ENCODE measurements around the gene EFHD2.

DNA sequence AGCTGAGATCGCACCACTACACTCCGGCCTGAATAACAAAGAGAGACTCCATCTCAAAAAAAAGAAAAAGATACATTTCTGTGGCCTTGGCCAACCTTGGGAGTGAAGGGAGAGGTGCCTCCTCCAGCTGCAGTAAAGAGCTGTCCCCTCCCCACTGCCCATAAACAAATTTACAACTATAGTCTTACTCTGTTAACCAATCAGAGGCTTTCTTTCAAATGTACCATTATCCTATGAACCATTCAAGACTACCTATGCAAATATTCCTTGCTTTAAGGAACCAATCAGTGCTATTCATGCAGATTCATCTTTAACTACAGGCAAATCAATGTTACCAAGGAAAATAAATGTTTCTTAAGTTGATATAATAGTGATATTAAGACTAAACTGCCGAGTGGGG, 67.2 kb downstream of the EFHD2 start:
- no peak for TF ChIP-seq EZH2 (IDR thresholded peaks at IDR 0.05; ENCODE audit: low read length, unreplicated experiment)
- TF ChIP-seq, protein P1, sequence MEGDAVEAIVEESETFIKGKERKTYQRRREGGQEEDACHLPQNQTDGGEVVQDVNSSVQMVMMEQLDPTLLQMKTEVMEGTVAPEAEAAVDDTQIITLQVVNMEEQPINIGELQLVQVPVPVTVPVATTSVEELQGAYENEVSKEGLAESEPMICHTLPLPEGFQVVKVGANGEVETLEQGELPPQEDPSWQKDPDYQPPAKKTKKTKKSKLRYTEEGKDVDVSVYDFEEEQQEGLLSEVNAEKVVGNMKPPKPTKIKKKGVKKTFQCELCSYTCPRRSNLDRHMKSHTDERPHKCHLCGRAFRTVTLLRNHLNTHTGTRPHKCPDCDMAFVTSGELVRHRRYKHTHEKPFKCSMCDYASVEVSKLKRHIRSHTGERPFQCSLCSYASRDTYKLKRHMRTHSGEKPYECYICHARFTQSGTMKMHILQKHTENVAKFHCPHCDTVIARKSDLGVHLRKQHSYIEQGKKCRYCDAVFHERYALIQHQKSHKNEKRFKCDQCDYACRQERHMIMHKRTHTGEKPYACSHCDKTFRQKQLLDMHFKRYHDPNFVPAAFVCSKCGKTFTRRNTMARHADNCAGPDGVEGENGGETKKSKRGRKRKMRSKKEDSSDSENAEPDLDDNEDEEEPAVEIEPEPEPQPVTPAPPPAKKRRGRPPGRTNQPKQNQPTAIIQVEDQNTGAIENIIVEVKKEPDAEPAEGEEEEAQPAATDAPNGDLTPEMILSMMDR (conservative IDR thresholded peaks at IDR 0.05; ENCODE audit: low read depth, low read length), result no peak
